HCT116 (cell line): Measurements from ENCODE around the gene WDR31. TPM values are rescaled to one million over a fixed set of nuclear protein-coding genes. Genes with fewer than 3 reads are reported as not detected.

Experiments
- ATAC-seq: fragments of 200-7000 bp; cut with Tn5 transposase; 2 replicates; pipeline ENCODE4 v1.9.1; 2020; ENCODE audit warnings: mild to moderate bottlenecking, moderate library complexity
- BruUV-seq: library from RNA; stranded (reverse); fragments of 400-500 nt; replicated peaks from 2 replicates; lab custom pipeline; 2021; lab: Mats Ljungman, UMichigan
- CTCF ChIA-PET: fragments of 300-600 bp; sonication (Branson Sonifier 250); formaldehyde crosslinking; loops from one replicate; lab custom pipeline; 2021; ENCODE audit warnings: antibody characterized with exemption; lab: Charles Lee
- POLR2A ChIA-PET: fragments of 300-600, 350-600 bp; sonication (Branson Sonifier 250); formaldehyde crosslinking; loops from one replicate; lab custom pipeline; 2021; ENCODE audit warnings: antibody characterized with exemption; lab: Charles Lee
- RAD21 ChIA-PET, 2 experiments: fragments of 300-600 bp; sonication (Branson Sonifier 250); formaldehyde crosslinking; loops; one replicate each; lab custom pipeline; 2023; ENCODE audit warnings: low total read pairs in 2 of 2; ENCODE audit not compliant: uncharacterized antibody in 2 of 2, unreplicated experiment in 2 of 2, low non-redundant PET in 1 of 2; lab: Charles Lee
- DNase-seq: peaks from one replicate; pipeline ENCODE4 v3.0.0-alpha.2; 2010; ENCODE audit warnings: low read depth, low spot score
- H2AFZ ChIP-seq: fragments of 200-600 bp; shearing (Covaris generic), sonication (generic); 2 replicates; pipeline ENCODE4 v1.6.1; 2017; ENCODE audit warnings: low read depth, mixed run types, mixed read lengths, antibody characterized with exemption, low read length; ENCODE audit not compliant: poor library complexity, severe bottlenecking
- H3K27ac ChIP-seq: 2 replicates; pipeline ENCODE4 v1.5.1; 2012; ENCODE audit warnings: low read depth, low read length
- H3K27me3 ChIP-seq: fragments of 200-600 bp; sonication (generic); 2 replicates; pipeline ENCODE4 v1.6.1; 2016; ENCODE audit warnings: mixed run types, low read length, mixed read lengths; ENCODE audit not compliant: insufficient read depth
- H3K36me3 ChIP-seq, 2 experiments: fragments of 200-500 bp in 1 of 2; fragments of 200-600 bp in 1 of 2; sonication (Bioruptor generic) in 1 of 2; sonication (generic) in 1 of 2; 2 replicates each; pipeline versions ENCODE4 v1.5.1 to v1.6.1; 2014 to 2016; ENCODE audit warnings: low read length in 2 of 2, inconsistent platforms in 1 of 2, mixed read lengths in 1 of 2, mixed run types in 1 of 2; ENCODE audit not compliant: insufficient read depth in 2 of 2, control insufficient read depth in 1 of 2
- H3K4me1 ChIP-seq, 2 experiments: fragments of 200-600 bp in 1 of 2; sonication (generic) in 1 of 2; 2 replicates each; pipeline versions ENCODE4 v1.5.1 to v1.6.1; 2012 to 2017; ENCODE audit warnings: low read length in 2 of 2, inconsistent platforms in 1 of 2, mild to moderate bottlenecking in 1 of 2, mixed read lengths in 1 of 2, mixed run types in 1 of 2, moderate library complexity in 1 of 2; ENCODE audit not compliant: insufficient read depth in 2 of 2, control insufficient read depth in 1 of 2
- H3K4me2 ChIP-seq: fragments of 200-600 bp; sonication (generic); 2 replicates; pipeline ENCODE4 v1.6.1; 2017; ENCODE audit warnings: mixed run types, low read length, mixed read lengths
- H3K4me3 ChIP-seq, 2 experiments: fragments of 200-600 bp in 1 of 2; sonication (generic) in 1 of 2; replicated peaks in 1 of 2; 2 replicates each; pipeline ENCODE4 v1.5.1; 2011 to 2016; ENCODE audit warnings: low read length in 2 of 2, control low read depth in 1 of 2, low read depth in 1 of 2, mild to moderate bottlenecking in 1 of 2, mixed read lengths in 1 of 2, mixed run types in 1 of 2
- H3K79me2 ChIP-seq: fragments of 200-600 bp; sonication (generic); 2 replicates; pipeline ENCODE4 v1.6.1; 2017; ENCODE audit warnings: mild to moderate bottlenecking, mixed run types, low read length, moderate library complexity, mixed read lengths; ENCODE audit not compliant: insufficient read depth
- H3K9ac ChIP-seq: fragments of 200-600 bp; sonication (generic); 2 replicates; pipeline ENCODE4 v1.6.1; 2016; ENCODE audit warnings: low read length, mixed read lengths
- H3K9me2 ChIP-seq: fragments of 200-600 bp; sonication (generic), shearing (Covaris generic); 2 replicates; pipeline ENCODE4 v1.6.1; 2017; ENCODE audit warnings: mixed run types, mild to moderate bottlenecking, moderate library complexity; ENCODE audit not compliant: insufficient read depth
- H3K9me3 ChIP-seq, 2 experiments: fragments of 200-500 bp in 1 of 2; fragments of 200-600 bp in 1 of 2; sonication (Bioruptor generic) in 1 of 2; sonication (generic) in 1 of 2; 2 replicates each; pipeline ENCODE4 v1.6.1; 2014 to 2017; ENCODE audit warnings: low read length in 2 of 2, mixed read lengths in 2 of 2, inconsistent platforms in 1 of 2, low read depth in 1 of 2, mild to moderate bottlenecking in 1 of 2, mixed run types in 1 of 2, moderate library complexity in 1 of 2; ENCODE audit not compliant: control insufficient read depth in 1 of 2, insufficient read depth in 1 of 2
- H4K20me1 ChIP-seq: fragments of 200-600 bp; sonication (generic), shearing (Covaris generic); 2 replicates; pipeline ENCODE4 v1.6.1; 2017; ENCODE audit warnings: mixed run types, mild to moderate bottlenecking, moderate library complexity; ENCODE audit not compliant: insufficient read depth
- ATF3 ChIP-seq: IDR thresholded peaks from 2 replicates; pipeline ENCODE4 v1.6.1; 2012
- CBX3 ChIP-seq: IDR thresholded peaks from 2 replicates; pipeline ENCODE4 v1.6.1; 2012; ENCODE audit warnings: low read depth
- CEBPB ChIP-seq: IDR thresholded peaks from 2 replicates; pipeline ENCODE4 v1.6.1; 2012; ENCODE audit warnings: low read depth
- CTCF ChIP-seq, 3 experiments: fragments of 200-600 bp in 1 of 3; sonication (generic) in 1 of 3; IDR thresholded peaks in 2 of 3; conservative IDR thresholded peaks in 1 of 3; 2 replicates each; pipeline ENCODE4 v1.5.1; 2012 to 2017; ENCODE audit warnings: low read depth in 2 of 3, low read length in 2 of 3, antibody characterized with exemption in 1 of 3, borderline replicate concordance in 1 of 3, control low read depth in 1 of 3, mild to moderate bottlenecking in 1 of 3, mixed read lengths in 1 of 3, mixed run types in 1 of 3, moderate library complexity in 1 of 3; ENCODE audit not compliant: insufficient read depth in 1 of 3
- ELF1 ChIP-seq: IDR thresholded peaks from 2 replicates; pipeline ENCODE4 v1.6.1; 2012; ENCODE audit warnings: low read depth, borderline replicate concordance
- EZH2 ChIP-seq: fragments of 200-600 bp; sonication (generic); IDR thresholded peaks from 2 replicates; pipeline ENCODE4 v1.6.1; 2017; ENCODE audit warnings: antibody characterized with exemption, mixed run types
- EZH2phosphoT487 ChIP-seq: fragments of 200-600 bp; IDR thresholded peaks from 2 replicates; pipeline ENCODE4 v1.6.1; 2018; ENCODE audit warnings: antibody characterized with exemption, borderline replicate concordance
- JUND ChIP-seq: IDR thresholded peaks from 2 replicates; pipeline ENCODE4 v1.6.1; 2012
- MAX ChIP-seq: IDR thresholded peaks from 2 replicates; pipeline ENCODE4 v1.6.1; 2012
- POLR2AphosphoS5 ChIP-seq: IDR thresholded peaks from 2 replicates; pipeline ENCODE4 v1.6.1; 2011; ENCODE audit warnings: mild to moderate bottlenecking, low read depth, low read length, moderate library complexity
- RAD21 ChIP-seq: IDR thresholded peaks from 2 replicates; pipeline ENCODE4 v1.6.1; 2012; ENCODE audit warnings: low read depth, mild to moderate bottlenecking
- REST ChIP-seq: IDR thresholded peaks from 2 replicates; pipeline ENCODE4 v1.6.1; 2012; ENCODE audit warnings: low read depth
- SIN3A ChIP-seq: IDR thresholded peaks from 2 replicates; pipeline ENCODE4 v1.6.1; 2012; ENCODE audit warnings: low read depth
- TCF7L2 ChIP-seq: IDR thresholded peaks from 2 replicates; pipeline ENCODE4 v1.7.0; 2011; ENCODE audit warnings: borderline replicate concordance, inconsistent platforms; ENCODE audit not compliant: insufficient read depth, insufficient read length; ENCODE audit errors: extremely low read depth
- YY1 ChIP-seq: IDR thresholded peaks from 2 replicates; pipeline ENCODE4 v1.6.1; 2011; ENCODE audit warnings: low read length, low read depth, moderate library complexity, mild to moderate bottlenecking; ENCODE audit not compliant: insufficient replicate concordance; ENCODE audit errors: extremely low read depth
- ZBTB33 ChIP-seq: IDR thresholded peaks from 2 replicates; pipeline ENCODE4 v1.6.1; 2011; ENCODE audit warnings: mild to moderate bottlenecking, low read length, moderate library complexity; ENCODE audit not compliant: insufficient replicate concordance; ENCODE audit errors: extremely low read depth
- ZFX ChIP-seq: fragments of 450-650 bp; IDR thresholded peaks from 2 replicates; pipeline ENCODE4 v1.6.1; 2017
- ZNF274 ChIP-seq: fragments of 200-500 bp; sonication (Bioruptor generic); IDR thresholded peaks from 2 replicates; pipeline ENCODE4 v1.6.1; 2014; ENCODE audit warnings: mild to moderate bottlenecking, low read depth, low read length, inconsistent platforms
- intact Hi-C: fragments of 100-400 bp; cut with micrococcal nuclease; formaldehyde crosslinking; loops from 2 replicates; pipeline ENCODE4 v1.10.0; 2022
- total RNA-seq: library from RNA; stranded (reverse); gene quantifications from one replicate; pipeline ENCODE4 v1.2.1, GENCODE V29; 2021; ENCODE audit not compliant: unreplicated experiment

The WDR31 gene
- total RNA-seq, 1 experiment from 2014 or later = 5.9 TPM

GRCh38 chr9:113364951-113365350 lies 24.9 kb upstream of the WDR31 start:
- intact Hi-C loops = no loop called here

More at GRCh38 chr9:113364951-113365350, 24.9 kb upstream of the WDR31 start:
- ATAC-seq = no peak
- POLR2A ChIA-PET = no interaction called here
- no peak overlapping the region for H3K27ac ChIP-seq
- RAD21 ChIA-PET = no interaction called here
- no peaks in the 10 kb centered on the region for H3K9me2 ChIP-seq
- no peak for DNase-seq
- TF ChIP-seq ZFX (no peak), REST (no peak), CEBPB (no peak), CTCF (IDR thresholded peaks at IDR 0.05 in 2 of 3, conservative IDR thresholded peaks at IDR 0.05 in 1 of 3; ENCODE audit: borderline replicate concordance in 1 of 3, insufficient read depth in 1 of 3, low read depth in 2 of 3, low read length in 2 of 3) (no peak), TCF7L2 (no peak), ZNF274 (no peak), SIN3A (no peak), ATF3 (no peak), JUND (no peak), POLR2AphosphoS5 (no peak), RAD21 (no peak), CBX3 (no peak), YY1 (no peak), ELF1 (no peak), MAX (no peak), EZH2 (no peak), ZBTB33 (no peak), EZH2phosphoT487 (no peak)
- H3K4me2 ChIP-seq = no peak overlapping the region
- no peak overlapping the region for H2AFZ ChIP-seq
- BruUV-seq = no TSS peak
- H3K36me3 ChIP-seq = no peaks in the 10 kb centered on the region; a peak in 1 of 4 replicates
- no peaks in the 10 kb centered on the region for H3K79me2 ChIP-seq
- H3K9me3 ChIP-seq = no peaks in the 10 kb centered on the region
- no peak overlapping the region for H3K9ac ChIP-seq
- H4K20me1 ChIP-seq = no peaks in the 10 kb centered on the region
- H3K4me1 ChIP-seq = peaks cover 11 to 14% of the 10 kb centered on the region in 2 experiments
- no peaks in the 10 kb centered on the region for H3K27me3 ChIP-seq
- no peak overlapping the region for H3K4me3 ChIP-seq
- CTCF ChIA-PET = no interaction called here
